Mesenchymal stem cell (in vitro differentiated cells and primary cell): Measurements from ENCODE around the gene CXXC1. TPM values are rescaled to one million over a fixed set of nuclear protein-coding genes. Genes with fewer than 3 reads are reported as not detected.

ENCODE experiments used
- small RNA-seq: library from polyadenylated mRNA; stranded (forward); fragments of <200 nt; extraction: miRNeasy Mini kit (QIAGEN cat#:217004); gene quantifications from one replicate; pipeline ENCODE3, GENCODE V24; 2013; ENCODE audit warnings: low read depth

Gene CXXC1

Small RNAs within 50 kb of the gene (small RNA-seq; reads per million reads assigned to genes)
- not detected for gene RNA5SP458
